Esophagus squamous epithelium (tissue), 4 donors: ENCODE data around the gene SALL2.

Experiments used
- CTCF ChIP-seq, 6 experiments: fragments of 450-650 bp in 4 of 6; fragments of 200-600 bp in 2 of 6; sonication (generic) in 2 of 6; IDR thresholded peaks; one replicate each; pipeline ENCODE4 v1.5.1; 2016 to 2019; ENCODE audit warnings: antibody characterized with exemption in 6 of 6, mild to moderate bottlenecking in 4 of 6, moderate library complexity in 4 of 6
- POLR2A ChIP-seq, 4 donors: fragments of 450-650 bp; IDR thresholded peaks; one replicate each; pipeline ENCODE4 v1.6.1; 2017; ENCODE audit warnings: antibody characterized with exemption in 4 of 4, mild to moderate bottlenecking in 4 of 4, moderate library complexity in 3 of 4

DNA sequence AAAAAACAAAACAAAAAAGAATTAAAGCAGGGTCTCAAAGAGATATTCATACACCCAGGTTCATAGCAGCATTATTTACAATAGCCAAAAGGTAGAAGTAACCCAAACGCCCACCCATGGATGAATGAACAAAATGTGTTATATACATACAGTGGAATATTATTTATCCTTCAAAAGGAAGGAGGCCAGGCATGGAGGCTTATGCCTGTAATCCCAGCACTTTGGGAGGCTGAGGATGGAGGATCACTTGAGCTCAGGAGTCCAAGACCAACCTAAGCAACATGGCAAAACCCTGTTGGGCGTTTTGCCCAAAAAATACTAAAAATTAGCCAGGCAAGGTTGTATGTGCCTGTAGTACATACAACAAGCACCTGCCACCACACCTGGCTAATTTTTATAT lies 19.6 kb downstream of the SALL2 start:
- TF ChIP-seq CTCF (IDR thresholded peaks at IDR 0.05) (no peak), POLR2A (IDR thresholded peaks at IDR 0.05) (no peak)
